Kidney glomerular epithelial cell (primary cell): ENCODE results near the gene CREB5.

Experiments used
- DNase-seq: peaks from one replicate; lab custom pipeline; 2025; lab: John Stamatoyannopoulos, UW

Gene CREB5

DNA sequence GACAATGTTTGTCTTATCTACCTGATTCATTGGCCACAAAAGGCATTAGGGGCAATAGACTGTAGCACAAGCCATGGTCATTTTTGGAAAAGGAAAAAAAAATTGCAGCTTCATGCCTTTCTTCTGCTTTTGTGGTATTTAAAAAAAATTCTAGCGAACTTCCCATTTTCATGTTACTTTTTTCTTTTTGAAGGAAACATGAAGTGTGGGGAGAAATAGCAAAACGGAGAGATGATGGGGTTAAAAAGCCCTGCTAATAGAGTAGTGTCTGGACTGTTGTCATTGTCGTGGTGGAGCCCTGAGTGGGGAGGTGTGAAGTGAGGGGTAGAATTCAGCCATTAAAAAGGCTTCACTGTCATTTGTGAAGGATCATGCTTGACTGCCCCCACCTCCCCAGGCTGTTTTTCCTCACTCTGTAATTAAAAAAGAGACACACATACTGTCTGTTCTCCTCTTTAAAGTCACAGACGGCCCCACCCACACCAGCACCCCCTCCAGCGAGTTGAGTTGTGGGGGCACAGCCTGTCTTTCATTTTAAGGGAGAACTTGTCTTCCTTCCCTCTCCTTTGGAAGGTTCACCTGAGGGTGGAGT lies 272.4 kb downstream of the CREB5 start:
- no peak for DNase-seq

DNA sequence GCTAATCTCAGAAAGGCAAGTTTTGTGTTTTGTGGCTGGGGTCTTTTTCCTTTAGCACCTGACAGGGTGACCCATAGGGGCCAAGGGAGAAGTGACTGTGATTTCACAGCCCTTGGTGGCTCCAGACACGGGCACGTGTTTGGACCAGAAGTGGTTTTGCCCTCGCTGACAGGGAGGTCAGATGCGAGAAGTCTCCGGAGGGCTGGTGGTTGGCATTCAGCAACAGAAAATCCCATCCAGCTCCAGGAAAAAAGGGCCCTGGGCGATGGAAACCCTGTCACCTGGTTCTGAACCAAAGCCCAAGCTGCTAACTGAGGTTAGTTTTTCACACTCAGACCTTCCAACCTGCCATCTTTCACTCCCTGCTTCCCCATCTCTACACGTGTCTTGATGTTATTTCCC lies 272.9 kb downstream of the CREB5 start:
- no peak for DNase-seq

DNA sequence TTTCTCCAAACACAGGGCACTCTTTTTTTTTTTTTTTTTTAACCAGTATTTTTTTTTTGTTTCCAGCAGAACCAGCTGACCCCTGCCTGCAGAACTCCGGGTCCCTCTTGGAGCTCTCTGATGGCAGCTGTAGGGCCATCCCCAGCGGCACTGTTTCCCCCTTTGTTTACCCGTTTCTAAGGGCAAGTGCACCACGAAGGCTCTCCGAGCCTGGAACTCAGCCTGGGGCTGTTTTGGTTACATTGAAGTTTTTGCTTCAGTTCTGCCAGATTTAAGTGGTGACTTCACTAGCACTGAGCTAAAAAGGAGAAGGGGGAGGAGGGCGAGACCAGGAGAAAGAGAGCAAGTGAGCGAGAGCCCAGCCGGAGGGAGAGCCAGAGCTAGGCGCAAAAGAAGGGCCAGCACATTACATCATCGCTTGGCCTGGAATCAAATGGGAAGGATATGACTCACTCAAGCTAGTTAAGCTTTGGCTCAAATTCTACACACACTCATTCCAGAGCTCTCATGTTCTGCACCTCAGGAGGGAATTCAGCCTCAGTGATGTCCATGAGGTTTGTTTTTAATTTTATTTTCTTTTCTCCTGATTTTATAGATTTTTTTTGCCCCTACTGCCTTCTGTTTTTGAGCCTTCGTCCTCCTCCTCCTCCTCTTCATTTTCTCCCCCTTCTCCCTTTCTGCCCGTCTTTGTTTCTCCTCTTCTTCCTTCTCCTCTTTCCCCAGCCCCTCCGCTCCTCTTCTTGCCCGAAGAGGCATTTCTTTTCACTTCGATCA lies 273.5 kb downstream of the CREB5 start:
- peak; percentile 98 for DNase-seq

DNA sequence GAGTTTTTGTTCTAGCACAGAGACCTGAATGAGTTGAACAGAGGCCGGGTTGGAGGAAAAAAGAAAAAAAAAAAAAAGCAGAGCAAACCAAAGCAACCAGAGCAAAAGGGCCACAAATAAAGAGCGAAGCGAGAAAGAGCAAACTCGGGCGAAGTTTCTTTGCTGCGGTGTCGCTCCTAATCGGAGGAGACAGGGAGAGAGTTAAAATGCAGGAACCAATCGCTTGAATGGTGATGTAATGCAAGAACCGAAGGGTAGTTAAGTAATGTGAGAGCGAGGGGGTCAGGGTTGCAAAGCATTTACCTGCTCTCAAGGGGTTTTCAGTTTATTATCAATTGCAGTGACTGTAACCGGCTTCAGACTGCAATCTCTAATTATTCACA lies 274.1 kb downstream of the CREB5 start:
- DNase-seq, result no peak

DNA sequence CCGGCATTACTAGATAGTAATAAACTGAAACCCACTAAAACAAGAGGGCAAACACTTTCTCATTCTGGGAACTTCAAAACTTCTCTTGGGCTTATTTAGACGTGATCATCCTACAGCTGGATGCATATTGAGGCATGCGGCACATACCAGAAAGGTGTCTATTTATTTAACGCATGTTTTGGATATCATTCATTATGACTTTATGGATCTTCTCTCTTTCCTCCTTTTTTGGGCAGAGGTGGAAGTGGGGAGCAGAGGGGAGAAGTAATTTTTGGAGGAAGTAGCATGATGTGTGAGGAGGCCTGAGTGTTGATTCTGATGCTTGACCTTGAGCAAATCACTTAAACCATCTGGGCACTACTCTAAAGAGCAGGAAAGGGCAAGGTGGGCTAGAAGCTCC lies 275.2 kb downstream of the CREB5 start:
- no peak for DNase-seq

DNA sequence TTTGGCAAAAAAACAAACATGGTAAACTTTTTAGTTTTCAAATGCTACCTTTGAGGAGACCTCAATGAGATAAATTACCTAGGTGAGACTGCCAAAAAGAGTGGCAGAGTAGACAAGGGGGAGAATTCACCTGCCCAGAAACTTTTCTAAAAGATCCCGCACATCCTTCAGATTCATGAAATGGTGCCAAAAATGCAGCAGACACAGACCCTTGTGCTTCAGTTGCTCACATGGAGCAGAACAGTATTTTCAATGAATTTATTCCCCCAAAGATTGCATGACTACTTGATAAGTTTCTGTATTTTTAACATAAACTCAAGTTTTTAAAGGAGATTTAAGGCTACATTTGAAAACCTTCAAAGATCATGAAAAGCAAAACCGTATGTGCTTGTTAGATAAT lies 275.9 kb downstream of the CREB5 start:
- no peak for DNase-seq

DNA sequence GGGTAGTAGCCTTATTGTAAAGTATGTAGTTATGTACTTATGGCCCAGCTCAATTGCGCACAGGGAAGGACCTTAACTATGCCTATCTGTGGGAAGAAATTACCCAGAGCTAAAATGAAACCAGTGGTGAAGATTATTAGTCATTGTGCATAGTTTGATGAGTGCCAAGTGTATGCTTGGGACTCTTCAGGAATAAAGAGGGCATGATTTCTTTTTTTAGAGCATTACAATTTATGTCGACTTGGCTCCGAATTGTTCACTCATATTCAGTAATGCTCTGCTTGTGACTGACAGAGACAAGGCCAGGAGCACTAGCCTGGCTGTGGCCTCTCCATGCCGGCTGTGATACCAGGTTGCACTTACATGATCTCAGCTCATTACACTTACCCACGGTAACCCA lies 276.3 kb downstream of the CREB5 start:
- peak; percentile 47 for DNase-seq

DNA sequence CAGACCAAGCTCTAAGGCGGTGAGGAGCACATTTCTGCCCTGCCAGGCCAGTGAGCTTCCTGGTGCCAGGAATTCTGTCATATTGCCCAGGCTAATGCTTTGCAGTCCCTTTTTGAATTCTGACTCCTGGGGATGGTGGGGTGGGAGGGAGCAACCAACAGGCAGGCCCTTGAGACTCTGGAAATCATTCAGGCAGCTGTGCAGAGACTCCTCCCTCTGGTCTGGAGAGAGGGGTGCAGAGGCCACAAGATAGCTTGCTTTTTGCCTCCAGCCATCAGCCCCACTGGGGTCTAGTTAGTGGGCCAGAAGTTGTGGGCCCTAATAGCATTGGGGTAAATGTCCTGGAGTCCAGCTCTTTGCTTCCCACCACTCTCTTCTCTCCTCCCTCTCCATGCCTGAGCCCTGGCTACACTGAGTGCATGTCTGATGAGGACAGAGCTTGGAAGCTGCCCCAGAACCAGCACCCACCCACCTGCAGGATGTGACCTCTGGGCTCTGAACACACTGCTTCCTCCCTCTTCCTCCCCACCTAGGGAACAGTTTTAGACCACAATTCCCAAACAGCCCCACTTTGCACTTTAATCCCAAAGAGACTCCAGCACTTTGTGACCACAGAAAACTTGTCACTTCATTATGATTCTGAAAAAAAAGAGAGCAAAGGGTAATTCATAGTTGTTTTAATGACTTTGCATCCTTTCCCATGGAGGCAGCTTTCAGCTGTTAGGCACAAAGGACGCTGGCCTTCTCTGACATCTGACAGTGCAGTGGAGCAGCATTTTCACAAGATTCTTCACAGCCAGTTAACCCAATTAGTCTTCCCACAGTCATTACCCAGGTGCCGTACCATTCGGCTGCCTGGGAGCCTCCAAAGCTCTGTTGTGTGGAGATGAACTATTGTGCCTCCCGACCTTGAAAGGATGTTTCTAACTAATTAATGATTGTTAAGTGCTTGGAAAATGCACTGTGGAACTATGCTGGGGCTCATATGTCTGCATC lies 283.3 kb downstream of the CREB5 start:
- DNase-seq, result no peak

DNA sequence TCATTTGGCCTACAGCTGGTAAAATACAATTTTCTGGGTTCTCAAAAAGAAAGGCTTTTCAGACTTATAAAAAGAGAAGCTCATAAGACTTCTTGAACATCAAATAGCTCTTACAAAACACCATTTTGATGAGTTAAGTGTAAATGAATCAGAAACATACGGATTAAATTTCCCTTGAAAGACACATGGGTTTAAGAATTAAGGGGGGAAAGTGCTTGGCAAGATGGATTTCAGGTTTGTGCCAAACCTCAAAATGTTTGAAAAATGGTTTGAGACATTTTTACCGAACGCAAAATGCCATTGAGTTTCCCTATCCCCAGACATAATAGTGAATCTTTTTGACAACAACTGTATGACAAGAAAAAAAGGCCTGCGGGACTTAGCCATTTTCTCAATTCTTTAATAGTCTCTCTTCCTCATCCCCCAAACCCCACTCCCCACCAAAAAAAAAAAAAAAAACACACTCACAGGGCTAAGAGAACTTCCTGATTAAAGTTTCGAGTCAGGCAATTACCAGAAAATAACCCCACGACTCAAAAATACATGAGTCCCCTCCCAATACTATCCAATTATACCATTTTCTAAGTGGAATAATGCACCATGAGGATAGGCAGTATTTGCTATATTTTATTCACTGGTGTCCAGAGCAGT lies 285.7 kb downstream of the CREB5 start:
- DNase-seq, result no peak

DNA sequence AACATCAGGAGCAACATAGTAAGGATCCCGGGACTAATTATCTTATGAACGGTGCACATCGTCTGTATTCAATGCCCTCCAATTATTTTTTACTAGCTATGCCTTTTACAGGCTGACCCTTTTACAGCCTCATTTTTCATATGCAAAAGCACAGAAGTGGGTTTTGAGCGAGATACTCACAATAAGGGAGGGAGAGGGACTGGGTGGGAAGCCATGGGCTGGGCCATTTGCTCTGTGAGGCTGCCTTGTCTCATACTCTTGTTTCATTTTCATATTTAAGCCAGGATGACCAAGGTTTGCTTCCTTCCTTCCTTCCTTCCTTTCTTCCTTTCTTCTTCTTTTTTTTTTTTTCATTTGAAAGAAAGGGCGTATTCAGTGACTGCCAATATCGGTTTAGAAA lies 286.5 kb downstream of the CREB5 start:
- no peak for DNase-seq

DNA sequence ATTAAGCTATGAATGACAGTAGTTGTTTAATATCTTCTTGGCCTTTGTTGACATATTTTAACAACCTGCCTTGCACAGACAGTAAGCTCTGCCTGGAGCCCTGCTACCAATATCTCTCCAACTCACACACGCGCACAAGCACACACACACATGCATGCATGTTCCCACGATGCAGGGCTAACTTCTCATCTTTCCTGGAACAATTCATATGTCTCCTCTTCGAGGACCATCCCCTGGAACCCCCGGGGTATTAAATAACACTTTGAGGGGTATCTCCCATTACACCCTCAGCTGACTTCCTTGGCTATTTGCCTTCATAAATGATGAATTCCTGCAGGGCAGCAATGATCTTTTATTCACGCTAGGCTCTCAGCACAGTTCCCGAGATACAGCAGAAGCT lies 287.8 kb downstream of the CREB5 start:
- no peak for DNase-seq

DNA sequence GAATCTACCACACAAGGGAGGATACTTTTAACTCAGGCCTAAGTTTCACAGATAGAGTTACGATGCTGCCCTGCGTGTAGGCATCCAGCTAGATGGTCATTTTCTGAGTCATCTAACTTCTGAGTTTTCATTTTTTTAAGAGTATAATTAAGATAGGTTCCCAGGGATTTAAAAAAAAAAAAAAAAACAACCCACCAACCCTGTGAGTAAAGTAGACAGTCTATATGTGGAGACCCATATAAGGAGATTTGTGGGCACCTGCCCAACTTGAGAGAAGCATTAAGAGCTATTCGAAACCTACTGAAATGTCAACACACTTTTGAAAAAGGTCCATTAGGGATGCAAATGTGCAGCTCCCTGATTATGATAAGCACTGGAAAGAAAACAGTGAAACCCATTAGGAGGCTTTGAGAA lies 288.5 kb downstream of the CREB5 start:
- DNase-seq, result no peak

DNA sequence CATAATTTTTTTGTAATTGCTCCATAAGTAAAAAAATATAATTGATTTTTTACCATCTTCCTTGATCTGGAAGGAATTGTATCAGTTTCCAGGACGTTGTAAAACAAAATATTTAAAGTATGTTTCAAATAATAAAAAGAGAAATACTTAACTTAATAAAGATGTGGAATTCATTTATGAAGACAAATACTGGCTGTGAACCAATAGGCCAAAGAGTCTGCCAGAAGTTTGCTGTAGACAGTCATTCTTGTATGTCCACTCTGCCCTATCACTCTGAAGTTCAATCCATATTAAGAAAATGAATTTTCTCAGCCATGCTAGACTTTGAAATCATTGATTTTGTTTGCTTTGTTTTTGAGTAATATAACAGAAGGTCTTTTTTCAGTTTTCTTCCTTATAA lies 289.4 kb downstream of the CREB5 start:
- DNase-seq, result no peak

DNA sequence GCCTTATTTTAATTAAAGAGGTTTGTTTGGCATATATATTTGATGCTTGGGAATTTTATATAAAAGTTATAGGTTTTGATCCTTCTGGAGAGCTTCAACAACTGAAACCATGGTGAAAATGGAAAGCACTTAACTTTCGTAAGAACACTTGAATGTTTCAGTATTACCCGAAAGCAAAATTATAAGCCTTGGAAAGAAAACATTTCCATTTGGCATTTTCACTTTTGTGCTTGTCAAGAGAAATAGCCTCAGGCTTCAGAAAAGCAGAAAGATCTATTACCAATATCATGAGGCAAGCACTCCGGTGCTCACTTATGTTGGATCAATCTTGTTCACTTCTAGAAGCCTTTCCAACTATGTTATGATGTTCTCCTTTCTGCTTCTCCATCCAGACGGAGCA lies 289.9 kb downstream of the CREB5 start:
- no peak for DNase-seq

DNA sequence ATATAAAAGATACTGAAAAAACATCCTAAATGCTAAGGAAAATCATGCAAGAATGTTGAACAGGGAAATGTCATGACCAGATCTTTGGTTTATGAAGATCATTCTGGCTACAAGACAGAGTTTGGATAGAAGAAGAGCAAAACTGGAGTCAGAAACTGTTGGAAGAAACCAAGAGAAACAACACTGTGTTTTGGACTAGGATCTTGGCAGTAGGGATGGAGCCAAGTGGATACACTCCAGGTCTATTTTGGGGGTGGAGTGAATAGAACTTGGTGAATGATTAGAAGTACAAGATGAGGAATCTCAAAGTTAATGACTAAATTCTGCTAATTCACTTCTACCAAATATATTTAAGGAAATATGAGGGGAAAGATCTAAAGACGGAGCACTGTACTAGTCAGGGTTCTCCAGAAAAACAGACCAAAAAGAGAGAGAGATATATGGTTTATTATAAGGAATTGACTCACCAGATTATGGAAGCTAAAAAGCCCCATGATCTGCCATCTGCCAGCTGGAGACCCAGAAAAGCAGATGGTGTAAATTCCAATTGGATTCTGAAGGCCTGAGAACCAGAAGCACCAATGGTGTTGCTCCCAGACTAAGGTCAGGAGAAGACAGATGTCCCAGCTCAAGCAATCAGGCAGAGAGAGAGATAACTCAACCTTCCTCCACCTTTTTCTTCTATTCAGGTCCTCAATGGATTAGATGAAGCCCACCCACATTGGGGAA lies 290.9 kb downstream of the CREB5 start:
- no peak for DNase-seq

DNA sequence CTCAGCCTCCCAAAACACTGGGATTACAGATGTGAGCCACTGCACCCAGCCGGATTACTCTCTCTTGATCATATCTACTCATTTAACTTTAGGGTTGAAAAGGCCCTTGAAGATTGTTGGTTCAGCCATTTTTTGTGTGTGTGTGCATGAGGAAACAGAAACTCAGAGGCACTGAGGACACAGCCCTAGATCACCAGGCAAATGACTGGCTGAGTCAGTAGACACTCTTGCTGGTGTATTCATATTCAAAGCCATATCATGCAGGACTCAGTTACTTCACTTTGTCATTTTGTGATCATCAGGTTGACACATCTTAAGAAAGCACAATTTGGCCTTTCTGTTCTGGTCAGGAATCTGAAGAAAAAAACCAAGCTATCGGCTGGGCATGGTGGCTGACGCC lies 292.4 kb downstream of the CREB5 start:
- DNase-seq, result no peak

DNA sequence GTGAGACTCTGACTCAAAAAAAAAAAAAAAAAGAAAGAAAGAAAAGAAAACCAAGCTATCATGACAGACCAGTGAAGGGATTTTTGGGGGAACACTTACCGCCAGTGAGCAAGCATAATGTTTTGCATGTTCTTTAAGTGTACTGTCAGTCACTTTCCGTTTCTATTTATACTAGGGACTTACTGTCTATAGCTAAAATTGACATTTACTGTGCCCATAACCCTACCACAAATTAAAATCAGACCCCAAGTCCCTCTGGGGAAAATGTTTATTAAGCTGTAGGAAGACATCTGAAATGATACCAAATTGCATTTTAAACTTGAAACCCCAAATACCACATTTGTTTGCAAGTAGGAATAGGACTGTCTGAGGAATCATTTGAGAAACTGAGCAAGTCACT lies 293.0 kb downstream of the CREB5 start:
- DNase-seq, result no peak

DNA sequence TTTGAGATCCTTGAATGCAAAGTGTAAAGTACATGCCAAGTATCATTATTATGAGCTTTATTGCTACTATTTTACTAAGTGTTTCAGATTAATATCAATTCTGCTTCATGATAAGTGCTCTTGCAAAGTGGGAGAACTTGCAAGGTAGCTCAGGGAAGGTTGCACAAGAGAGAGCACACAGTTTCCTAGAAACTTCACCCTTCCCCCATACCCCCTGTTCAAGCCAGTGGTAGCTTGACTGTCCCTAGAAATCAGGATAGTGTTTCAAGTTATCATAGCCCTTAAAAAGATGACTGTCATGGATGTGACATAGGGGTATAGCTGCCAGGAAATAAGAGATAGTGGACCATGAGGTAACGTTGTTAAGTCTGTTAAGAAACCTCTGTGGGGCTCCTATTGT lies 294.3 kb downstream of the CREB5 start:
- no peak for DNase-seq

DNA sequence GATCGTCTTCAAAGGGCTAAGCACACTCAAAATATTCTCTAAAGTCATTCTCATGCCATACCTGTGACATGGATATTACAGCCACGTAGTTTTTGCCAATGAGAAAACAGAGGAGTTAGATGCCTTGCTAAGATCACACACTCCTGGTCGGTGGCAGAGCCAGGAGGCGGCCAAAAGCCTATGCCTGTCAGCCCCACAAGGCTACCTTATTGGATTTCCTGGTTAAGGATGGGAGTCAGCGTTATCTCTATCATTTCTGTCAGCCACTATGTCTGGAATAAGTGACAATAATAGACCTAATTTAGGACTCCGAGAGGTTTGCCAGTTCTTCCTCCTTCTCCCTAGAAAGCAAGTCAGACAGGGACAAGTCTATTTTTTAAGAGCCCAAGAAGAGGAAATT lies 295.0 kb downstream of the CREB5 start:
- no peak for DNase-seq

DNA sequence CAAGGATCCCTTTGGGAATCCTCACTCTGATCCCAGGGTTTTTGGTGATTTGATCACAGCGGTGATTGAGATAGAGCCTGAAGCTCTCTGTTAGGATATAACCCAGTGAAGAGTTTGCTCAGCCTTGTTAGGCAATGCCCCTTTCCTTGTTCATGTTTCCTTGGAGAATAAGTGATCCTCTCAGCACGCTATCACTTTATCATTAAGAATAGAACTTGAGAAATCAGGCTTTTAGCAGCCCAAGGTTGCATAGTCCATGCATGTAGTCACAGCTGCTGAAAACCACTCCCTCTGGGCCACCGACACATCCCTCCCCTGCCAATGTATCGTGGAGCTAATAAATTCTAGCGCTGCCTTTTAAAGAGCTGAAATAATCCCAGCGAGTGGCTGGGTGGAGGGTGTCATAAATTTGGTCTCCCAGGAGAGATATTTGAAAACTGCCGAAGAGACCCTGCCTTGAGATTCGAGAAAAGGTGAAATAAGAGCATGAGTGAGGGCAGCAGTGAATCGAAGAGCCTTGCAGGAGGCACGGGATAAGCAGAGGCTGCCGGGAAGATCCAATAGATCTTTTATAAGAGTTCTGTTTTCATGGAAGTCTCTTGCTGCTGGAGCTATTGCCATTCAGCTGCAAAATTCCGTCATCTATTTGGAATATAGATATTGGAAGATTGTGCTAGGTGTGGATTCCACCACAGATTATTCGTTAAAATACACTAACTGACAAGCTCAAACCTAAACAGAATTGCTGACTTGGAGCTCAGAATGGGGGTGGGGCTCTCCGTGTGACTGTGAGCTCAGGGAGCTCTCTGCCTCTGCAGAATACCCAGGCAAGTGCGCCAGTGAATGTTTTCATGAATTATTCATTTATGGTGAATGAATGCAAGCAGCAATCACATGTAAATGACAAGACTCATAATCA lies 296.0 kb downstream of the CREB5 start:
- peak; percentile 49 for DNase-seq

DNA sequence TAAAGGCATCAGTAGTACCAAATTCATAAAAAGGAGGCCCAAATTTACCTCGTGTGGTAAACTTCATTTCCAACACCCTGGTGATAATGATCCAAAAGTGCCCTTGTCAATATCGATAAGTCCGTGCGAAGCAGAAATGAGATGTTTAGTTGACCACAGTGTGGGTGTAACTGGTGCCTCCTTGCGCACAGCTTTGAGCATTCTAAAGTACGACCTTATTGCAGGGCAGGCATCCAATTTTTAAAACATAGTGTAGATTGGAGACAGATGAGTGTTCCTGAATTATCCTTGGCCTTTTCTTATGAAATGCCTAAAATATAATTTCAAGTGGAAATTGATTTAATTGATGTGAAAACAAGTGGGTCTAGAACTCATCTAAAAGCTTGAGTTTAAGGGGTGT lies 297.4 kb downstream of the CREB5 start:
- DNase-seq, result no peak
